Measurements from ENCODE around the gene DACH2.

DNA sequence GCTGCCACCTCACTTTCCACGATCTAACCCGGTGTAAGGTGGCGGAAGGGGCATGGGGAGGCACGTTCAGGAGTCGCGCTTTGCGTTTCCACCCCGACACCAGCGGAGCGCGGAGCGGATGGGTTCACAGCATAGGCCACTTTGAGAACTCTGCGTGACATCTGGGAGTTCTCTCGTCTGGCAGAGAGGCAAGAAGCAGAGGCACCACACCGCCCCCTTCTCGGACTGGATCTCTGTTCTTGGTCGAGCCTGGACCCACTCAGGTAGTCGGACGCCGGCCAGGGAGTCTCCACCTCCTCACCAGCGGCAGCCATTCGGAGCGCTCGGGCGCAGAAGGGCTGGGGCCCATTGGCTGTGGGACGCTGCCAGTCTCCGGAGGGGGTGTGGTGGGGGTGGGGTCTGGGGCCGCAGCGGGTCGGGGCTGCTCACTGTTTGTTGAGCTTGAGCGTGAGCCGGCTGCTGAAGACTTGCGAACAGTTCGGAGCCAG lies at the start of gene DACH2:
- no peak for TF ChIP-seq POLR2AphosphoS5 (IDR thresholded peaks at IDR 0.05)
- TF ChIP-seq, protein P1, sequence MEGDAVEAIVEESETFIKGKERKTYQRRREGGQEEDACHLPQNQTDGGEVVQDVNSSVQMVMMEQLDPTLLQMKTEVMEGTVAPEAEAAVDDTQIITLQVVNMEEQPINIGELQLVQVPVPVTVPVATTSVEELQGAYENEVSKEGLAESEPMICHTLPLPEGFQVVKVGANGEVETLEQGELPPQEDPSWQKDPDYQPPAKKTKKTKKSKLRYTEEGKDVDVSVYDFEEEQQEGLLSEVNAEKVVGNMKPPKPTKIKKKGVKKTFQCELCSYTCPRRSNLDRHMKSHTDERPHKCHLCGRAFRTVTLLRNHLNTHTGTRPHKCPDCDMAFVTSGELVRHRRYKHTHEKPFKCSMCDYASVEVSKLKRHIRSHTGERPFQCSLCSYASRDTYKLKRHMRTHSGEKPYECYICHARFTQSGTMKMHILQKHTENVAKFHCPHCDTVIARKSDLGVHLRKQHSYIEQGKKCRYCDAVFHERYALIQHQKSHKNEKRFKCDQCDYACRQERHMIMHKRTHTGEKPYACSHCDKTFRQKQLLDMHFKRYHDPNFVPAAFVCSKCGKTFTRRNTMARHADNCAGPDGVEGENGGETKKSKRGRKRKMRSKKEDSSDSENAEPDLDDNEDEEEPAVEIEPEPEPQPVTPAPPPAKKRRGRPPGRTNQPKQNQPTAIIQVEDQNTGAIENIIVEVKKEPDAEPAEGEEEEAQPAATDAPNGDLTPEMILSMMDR (IDR thresholded peaks at IDR 0.05) = no peak

Measured in transverse colon (tissue), 4 donors.